ENCODE measurements around the gene GPR12.

DNA sequence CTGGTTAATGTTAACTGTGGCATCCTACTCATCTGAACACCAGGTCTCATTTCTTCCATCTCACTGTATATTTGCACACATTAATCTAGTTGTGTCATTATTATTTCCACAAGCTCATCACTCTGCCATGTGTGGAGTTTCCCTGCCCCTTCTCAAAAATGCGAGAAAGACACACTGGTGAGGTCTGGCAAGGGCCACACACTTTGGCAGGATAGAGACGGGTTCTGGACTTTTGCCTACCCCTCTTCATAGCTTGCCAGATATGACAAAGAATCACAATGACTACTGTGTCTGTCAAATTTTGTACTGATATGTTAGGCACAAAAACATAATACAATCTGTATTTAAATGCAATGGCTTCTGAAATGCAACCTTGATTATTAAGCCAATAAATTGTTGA is 12.9 kb downstream of the GPR12 start:
- TF ChIP-seq POLR2A (IDR thresholded peaks at IDR 0.05) (no peak), CTCF (IDR thresholded peaks at IDR 0.05) (no peak), EP300 (IDR thresholded peaks at IDR 0.05) (no peak)
